IPS-20b (cell line): Measurements from ENCODE around the gene NDUFAF5.

ENCODE experiments used
- H3K27ac ChIP-seq: one replicate; pipeline ENCODE4 v1.5.1; 2013; ENCODE audit warnings: low read length
- H3K27me3 ChIP-seq: 2 replicates; pipeline ENCODE4 v1.6.1; 2013; ENCODE audit warnings: mild to moderate bottlenecking, low read length, inconsistent platforms; ENCODE audit not compliant: insufficient read depth
- H3K36me3 ChIP-seq: 2 replicates; pipeline ENCODE4 v1.6.1; 2013; ENCODE audit warnings: low read depth, mild to moderate bottlenecking, inconsistent platforms, low read length, moderate library complexity; ENCODE audit not compliant: insufficient read depth
- H3K4me1 ChIP-seq: 2 replicates; pipeline ENCODE4 v1.6.1; 2013; ENCODE audit warnings: mild to moderate bottlenecking, control low read depth, inconsistent platforms, low read length, moderate library complexity; ENCODE audit not compliant: insufficient read depth
- H3K4me3 ChIP-seq: 2 replicates; pipeline ENCODE4 v1.5.1; 2013; ENCODE audit warnings: mild to moderate bottlenecking, low read length, inconsistent platforms
- H3K9ac ChIP-seq: 2 replicates; pipeline ENCODE4 v1.6.1; 2013; ENCODE audit warnings: low read depth, mild to moderate bottlenecking, inconsistent platforms, low read length, moderate library complexity
- H3K9me3 ChIP-seq: 2 replicates; pipeline ENCODE4 v1.6.1; 2013; ENCODE audit warnings: mild to moderate bottlenecking, low read depth, low read length, inconsistent platforms; ENCODE audit not compliant: insufficient read depth

Gene NDUFAF5

GRCh38 chr20:13858871-13859270 is 74.0 kb downstream of the NDUFAF5 start:
- Histone ChIP-seq H3K9ac (no peak overlapping the region), H3K4me1 (no peaks in the 10 kb centered on the region), H3K36me3 (no peaks in the 10 kb centered on the region), H3K27ac (no peak overlapping the region), H3K9me3 (no peaks in the 10 kb centered on the region), H3K27me3 (no peaks in the 10 kb centered on the region), H3K4me3 (no peak overlapping the region)

DNA sequence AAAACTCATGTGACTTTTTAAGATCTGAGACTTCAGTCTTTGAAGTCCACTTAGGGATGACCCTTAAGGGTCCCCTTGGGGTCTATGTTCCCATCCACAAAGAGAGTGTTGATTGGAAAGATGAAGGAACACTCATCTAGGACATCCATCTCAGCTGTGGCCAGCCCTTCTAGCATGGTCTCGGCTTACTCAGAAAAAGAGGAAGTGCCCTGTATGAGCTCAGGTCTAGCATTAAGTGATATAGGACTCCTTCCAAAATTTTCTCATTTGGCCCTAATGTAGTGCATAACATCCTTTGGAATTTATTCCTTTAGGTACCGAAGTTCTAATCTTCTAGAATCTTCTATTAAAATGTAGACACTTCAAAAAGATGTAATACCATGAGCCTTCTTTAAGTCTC is 77.4 kb downstream of the NDUFAF5 start:
- Histone ChIP-seq H3K27ac (no peak overlapping the region), H3K4me1 (peaks cover 18% of the 10 kb centered on the region), H3K9ac (no peak overlapping the region), H3K36me3 (no peaks in the 10 kb centered on the region), H3K4me3 (no peak overlapping the region), H3K27me3 (no peaks in the 10 kb centered on the region), H3K9me3 (no peaks in the 10 kb centered on the region)

DNA sequence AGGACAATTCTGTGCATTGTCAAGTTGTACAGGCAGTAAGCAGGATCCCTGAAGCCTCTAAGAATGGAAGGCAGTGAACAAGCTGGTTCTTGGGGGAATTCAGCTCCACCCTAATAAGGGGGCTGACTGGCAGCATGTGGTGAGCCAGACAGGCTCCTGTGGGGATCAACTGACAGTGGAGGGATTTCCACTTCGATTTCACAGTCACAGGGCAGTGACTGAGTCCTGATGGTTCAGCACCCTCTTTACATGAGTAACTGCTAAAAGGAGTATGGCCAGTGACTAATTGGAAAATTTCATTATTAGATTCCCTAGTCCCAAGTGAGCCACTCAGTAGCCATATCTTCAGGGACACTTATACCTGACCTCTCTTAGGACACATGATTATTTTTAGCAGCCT is 78.4 kb downstream of the NDUFAF5 start:
- Histone ChIP-seq H3K36me3 (no peaks in the 10 kb centered on the region), H3K4me1 (peaks cover 18% of the 10 kb centered on the region), H3K27me3 (no peaks in the 10 kb centered on the region), H3K9ac (no peak overlapping the region), H3K4me3 (no peak overlapping the region), H3K9me3 (no peaks in the 10 kb centered on the region), H3K27ac (no peak overlapping the region)

GRCh38 chr20:13865156-13865555 is 80.3 kb downstream of the NDUFAF5 start:
- Histone ChIP-seq H3K27ac (no peak overlapping the region), H3K4me1 (peaks cover 18% of the 10 kb centered on the region), H3K27me3 (no peaks in the 10 kb centered on the region), H3K9ac (no peak overlapping the region), H3K9me3 (no peaks in the 10 kb centered on the region), H3K4me3 (no peak overlapping the region), H3K36me3 (no peaks in the 10 kb centered on the region)

DNA sequence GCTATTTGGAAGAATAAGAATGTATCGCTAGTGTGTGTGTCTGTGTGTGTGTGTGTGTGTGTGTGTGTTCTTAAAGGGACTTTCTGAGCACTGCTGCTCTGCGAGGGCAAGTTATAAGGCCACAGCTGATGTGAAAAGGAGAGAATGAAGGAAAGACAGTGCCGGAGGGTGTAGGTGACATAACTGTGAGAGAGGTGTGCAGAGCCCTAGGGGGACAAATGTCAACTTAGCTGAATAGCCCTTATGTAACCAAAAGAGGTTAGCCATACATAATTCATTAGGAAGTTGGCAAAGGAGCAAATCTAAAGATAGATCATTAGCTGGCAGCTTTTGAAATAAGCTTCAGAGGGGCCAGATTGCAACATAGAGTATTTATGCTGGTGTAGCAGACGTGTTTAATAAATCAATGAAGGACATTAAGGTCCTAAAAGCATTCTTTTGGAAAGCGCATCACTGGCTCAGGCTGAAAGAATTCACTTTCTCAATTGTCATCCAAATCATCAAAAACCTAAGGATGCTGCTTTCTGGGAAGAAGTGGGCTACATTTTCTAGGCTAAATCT is 81.0 kb downstream of the NDUFAF5 start:
- Histone ChIP-seq H3K27me3 (no peaks in the 10 kb centered on the region), H3K4me1 (peaks cover 18% of the 10 kb centered on the region), H3K4me3 (no peak overlapping the region), H3K27ac (no peak overlapping the region), H3K36me3 (no peaks in the 10 kb centered on the region), H3K9ac (no peak overlapping the region), H3K9me3 (no peaks in the 10 kb centered on the region)

DNA sequence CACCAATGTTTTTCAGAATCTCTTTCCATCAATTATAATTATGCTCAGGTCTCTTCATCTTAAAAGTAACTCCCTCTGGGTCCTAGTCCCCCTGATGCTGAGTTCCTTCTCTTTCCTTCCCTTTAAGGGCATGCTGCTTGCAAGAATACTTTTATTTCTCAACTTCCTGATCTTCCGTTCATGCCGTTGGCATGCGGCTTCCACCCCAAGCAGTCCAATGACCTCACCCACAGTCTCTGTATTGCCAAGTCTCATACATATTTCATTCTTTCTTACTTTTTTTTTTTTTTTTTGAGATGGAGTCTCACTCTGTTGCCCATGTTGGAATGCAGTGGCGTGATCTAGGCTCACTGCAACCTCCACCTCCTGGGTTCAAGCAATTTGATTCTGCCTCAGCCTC is 83.5 kb downstream of the NDUFAF5 start:
- Histone ChIP-seq H3K4me3 (no peak overlapping the region), H3K27me3 (no peaks in the 10 kb centered on the region), H3K4me1 (peaks cover 18% of the 10 kb centered on the region), H3K9ac (no peak overlapping the region), H3K36me3 (no peaks in the 10 kb centered on the region), H3K27ac (no peak overlapping the region), H3K9me3 (no peaks in the 10 kb centered on the region)

- H3K4me1 ChIP-seq = peaks cover 27% of the 10 kb centered on the region
- H3K4me3 ChIP-seq = no peak overlapping the region
- H3K9me3 ChIP-seq = no peaks in the 10 kb centered on the region
- H3K27me3 ChIP-seq = no peaks in the 10 kb centered on the region
- H3K9ac ChIP-seq = no peak overlapping the region
- H3K27ac ChIP-seq = no peak overlapping the region
- H3K36me3 ChIP-seq = no peaks in the 10 kb centered on the region
Observed at GRCh38 chr20:13870170-13870748, 85.4 kb downstream of the NDUFAF5 start.
